NCI-H226 (cell line): ENCODE measurements around the gene SLU7.

Source experiments
- DNase-seq: peaks from one replicate; pipeline ENCODE4 v3.0.0-alpha.2; 2015

SLU7 gene

DNA sequence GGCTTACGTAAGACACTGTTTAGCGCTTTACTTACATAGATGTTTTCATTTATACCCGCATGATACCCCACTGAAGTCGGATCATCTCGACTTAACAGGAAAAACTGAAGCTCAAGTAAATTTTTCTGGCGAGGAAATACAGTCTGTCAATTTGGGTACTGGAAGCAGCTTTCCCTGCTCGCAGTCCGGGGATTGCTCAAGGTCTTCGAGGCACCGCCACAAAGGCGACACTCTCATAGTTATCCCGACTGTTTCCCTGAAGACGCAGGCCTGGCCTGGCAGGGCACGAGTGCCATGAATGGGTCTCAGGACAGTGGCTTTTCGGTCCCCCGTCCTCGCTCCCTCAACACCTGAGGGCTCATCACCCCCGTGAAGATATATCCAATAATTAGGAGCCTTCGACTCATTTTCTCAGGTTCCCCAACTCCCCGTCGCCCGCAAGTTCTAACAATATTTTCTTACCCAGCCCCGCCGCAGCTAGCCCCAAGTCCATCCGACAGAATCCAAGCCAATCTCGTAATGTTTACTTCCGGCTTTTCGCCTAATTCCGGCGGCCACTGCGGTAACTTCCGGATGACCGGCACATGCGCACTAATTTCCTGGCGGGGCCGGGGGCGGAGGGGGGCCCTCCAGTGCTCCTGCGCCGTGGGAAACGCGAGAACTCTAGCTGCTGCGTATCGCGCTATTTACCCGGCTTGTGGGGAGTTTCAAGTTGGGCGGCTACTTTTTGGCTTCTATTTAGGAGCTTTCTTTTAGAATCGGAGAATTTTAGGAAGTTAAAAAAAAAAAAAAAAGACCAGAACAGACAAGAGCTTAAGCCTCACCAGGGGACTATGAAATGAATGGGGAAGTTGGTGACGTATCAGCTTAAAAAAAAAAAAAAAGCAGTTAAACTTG is at the start of gene SLU7:
Gene SLU7 (minus strand): TSS at position 521 of the 897 bp plus-strand sequence. CDS start 3,787 bp downstream, outside the sequence.
- DNase-seq, result peak; percentile 90

DNA sequence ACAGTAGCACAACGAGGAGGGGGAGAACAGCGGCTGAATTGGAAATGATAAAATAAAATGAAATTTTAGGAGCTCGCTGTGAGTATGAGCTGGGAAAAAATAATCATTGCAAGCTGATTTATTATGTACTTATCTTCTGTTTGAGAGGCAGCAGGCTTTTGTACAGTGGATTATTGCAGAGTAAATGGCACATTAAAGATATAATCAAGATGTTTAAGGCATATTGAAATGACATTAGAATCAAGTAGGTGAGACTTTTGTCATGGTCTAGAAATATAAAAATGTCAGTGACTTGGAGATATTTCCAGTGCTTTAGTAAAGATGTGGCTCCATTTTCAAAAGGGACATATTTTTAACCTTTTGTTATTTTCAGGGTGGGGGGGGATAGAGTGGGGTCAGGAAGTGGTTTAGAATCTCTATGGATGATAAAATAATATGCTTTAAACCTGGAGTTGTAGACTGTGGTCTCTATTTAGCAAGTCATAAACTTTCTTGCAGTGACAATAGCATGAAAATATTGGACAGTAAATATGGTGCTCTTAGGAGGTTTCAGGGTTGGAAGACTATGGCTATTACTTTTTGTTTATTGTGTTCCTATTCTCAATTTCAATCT is 49.6 kb upstream of the SLU7 start:
- DNase-seq, result no peak

DNA sequence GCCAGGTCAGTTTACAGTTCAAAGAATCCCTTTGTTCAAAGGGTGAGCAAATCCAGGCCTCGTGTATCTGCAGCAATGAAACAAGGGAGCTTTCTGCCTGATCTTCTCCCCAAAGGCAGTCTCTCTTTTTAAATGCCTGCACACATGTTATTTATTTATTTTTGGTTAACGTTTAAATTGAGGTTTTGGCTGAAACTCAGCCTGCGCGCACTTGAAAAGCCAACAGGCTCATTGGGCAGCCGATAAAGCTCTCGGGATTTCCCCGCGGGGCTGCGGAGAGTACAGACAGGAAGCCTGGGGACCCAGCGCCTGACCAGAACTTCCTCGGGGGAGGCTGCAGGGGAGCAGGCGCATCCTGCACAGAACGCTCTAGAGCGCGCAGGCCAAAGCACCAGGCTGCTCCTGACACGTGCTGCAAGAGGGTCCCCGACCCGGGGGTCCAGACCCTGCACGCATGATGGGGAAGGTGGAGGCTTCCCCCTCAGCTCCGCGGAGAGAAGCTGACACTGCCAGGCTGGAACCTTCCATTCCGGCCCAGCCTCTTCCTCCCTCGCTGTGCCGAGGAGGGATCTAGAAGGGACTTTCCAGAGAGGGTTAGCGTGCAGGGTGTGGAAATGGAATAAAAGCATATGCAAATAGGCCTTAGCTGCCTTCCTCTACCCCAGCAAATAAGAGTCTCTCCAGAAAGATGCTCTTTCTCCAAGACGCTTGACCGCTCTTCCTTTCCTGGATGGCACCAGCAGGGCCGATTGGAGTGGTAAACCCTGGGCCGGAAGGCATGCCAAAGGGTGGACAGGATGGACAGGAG is 48.9 kb upstream of the SLU7 start:
- no peak for DNase-seq

DNA sequence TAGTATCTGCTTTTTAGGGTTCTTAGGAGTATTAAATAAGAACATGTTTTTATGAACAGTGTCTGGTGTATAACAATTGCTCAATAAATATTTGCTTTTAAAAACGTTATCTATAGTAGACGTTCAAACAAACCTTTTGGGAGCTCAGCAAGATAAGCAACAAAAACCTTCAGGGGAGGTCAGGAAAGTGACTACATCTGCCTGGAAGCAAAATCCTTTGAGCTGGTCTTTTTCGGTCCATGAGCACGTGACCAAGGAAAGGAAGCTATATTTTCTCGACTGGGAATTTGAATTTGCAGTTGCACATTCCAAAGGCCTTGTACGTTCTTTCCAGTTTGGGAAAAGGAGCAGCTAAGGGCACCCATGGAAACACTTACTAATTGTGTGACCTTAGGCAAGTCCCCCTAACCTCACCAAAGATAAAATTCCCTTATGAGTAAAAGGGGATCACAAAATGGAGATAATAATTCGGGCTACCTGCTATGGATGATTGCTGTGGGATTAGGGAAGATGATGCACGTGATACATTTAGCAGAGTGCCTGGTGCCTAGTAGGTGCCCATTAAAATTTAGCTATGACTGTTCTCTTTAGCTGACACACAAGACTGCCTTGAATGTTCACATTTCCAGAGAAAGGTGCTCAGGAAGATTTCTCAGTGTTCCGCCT is 48.1 kb upstream of the SLU7 start:
- no peak for DNase-seq

DNA sequence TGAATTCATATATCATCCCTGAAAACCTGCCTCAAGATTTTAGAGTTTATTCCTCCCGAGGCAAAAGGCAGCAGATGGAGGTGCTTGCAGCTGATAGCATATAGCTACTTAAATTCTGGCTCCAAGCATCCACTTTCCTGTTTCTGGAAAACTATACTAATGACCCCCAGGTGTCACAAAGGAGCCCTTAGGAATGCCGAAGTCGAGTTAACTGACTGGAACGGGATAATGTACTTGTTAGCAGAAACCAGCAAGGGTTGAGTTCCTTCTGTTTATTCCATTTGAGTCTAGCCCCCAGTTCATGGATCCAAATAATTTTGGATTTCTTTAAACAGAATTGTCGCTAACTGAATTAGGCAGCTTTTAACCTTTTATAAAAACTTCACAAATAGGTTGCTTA is 47.2 kb upstream of the SLU7 start:
- no peak for DNase-seq

DNA sequence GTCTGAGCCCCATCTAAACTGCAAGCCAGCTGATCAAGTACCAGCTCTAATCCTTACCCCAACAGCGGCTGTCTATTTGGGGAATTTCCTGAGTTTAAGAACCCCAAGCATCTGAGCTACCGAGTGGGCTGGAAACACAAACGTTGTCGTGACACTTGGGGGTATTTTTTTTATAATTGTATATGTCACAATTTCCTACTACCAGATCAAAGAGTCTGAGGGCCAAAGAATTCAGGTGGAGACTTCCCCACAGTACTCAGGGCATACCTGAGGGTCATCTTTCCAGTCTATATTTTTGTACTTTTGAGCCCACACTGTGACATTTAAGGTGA is 45.6 kb upstream of the SLU7 start:
- DNase-seq, result no peak

DNA sequence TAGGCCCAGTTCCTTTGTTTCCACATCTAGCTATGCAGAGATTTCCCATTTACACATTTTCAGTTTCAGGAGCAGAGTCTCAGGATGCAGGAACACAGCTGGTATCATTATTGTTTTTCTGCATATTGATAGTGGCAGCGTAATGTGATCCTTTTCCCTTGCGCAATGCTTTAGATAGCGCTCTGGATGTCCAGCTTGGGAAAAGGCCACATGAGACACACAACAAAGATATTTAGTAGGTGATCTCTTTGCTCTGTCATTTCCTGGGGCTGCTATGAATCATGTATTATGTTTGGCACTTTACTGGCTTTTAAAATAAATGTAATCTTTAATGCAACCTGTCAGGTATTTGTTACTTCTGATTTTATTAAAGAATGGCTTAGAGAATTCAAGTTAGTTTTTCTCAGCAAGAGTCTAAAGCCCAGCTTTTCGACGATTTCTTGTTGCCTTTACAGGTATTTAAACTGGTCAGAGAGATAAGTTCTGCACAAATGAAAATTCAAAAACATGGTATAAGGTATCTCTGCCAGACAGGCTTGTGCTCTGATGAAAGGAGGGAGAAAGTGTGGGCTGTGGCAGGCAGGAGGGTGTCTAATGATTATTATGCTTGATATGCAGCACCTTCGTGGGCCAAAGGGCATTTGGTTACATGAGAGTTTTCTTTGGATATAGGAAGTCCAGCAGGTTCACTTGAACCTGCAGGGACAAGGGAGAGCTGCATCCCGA is 45.0 kb upstream of the SLU7 start:
- DNase-seq, result peak; percentile 57

DNA sequence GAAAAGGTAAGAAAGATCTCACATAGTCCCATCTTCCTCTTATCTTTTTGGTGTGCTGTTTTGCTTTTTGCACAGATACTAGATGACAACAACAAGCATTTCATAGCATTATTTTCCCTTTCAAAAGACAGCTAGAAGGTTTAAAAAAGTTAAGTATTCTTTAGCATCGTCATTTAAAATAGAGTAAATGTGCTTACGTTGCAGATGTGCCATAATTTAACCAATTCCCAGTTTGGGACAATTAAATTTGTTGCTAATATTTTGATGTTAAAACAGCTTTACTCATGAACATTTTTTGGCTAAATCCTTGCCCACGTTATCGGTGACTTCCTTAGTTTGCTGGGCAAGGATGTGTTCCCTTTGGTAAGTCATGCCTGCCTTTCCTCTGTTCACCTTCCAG is 44.3 kb upstream of the SLU7 start:
- DNase-seq, result no peak

DNA sequence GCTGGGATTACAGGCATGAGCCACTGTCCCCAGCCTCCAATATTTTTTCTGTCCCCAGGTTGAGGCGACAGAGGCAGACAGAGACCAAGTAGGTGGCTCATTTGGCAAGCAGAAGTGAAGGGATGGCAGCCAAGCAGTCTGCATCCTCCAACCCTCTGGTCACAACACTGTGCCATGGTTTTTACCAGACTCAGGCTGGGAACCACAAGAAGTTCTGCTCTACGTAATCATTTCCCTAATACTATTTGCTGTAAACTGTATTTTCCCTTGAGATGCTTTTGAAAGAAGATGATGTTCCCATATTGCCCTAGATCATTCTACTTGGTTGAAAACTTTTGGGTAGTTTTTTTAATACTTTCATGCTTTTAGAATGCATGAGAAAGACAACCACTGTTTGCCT is 43.3 kb upstream of the SLU7 start:
- DNase-seq, result no peak

DNA sequence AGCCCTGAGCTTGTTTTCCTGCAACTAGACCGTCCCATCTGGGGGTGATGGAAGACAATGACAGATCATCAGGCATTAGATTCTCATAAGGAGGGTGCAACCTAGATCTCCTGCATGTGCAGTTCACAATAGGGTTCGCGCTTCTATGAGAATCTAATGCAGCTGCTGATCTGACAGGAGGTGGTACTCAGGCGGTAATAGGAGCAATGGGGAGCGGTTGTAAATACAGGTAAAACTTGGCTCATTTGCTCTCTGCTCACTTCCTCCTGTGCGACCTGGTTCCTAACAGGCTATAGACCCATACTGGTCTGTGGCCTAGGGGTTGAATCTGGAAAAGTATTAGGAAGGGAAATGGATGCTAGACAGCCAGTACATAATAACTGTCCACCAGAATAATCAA is 42.5 kb upstream of the SLU7 start:
- no peak for DNase-seq

DNA sequence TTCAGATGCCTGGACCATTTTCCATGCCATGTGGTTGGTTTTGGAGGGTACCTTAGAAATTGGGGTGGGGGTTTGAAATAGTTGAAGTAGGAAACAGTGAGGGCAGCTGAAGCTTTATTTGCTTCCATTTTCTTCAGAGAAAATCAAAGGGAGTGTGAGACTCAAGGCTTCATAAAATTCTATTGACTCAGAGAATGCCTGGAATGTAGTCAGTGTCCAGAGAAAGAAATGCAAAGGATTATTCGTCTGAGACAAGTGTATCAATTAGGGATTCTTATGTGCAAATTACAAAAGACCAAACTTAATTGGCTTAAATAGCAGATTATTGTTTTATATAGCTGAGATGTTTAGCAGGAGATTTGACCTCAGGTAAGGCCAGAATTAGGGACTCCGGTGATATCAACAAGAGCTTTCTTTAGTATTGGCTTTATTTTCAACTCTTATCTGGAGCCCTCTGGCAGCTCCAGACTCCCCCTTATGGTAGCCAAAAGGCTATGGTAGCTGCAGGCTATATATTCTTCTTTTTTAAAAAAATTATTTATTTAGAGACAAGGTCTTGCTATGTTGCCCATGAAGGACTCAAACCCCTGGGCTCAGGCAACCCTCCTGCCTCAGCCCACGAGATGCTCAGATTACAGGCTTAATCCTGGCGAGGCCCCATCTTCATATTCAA is 41.6 kb upstream of the SLU7 start:
- peak; percentile 16 for DNase-seq

DNA sequence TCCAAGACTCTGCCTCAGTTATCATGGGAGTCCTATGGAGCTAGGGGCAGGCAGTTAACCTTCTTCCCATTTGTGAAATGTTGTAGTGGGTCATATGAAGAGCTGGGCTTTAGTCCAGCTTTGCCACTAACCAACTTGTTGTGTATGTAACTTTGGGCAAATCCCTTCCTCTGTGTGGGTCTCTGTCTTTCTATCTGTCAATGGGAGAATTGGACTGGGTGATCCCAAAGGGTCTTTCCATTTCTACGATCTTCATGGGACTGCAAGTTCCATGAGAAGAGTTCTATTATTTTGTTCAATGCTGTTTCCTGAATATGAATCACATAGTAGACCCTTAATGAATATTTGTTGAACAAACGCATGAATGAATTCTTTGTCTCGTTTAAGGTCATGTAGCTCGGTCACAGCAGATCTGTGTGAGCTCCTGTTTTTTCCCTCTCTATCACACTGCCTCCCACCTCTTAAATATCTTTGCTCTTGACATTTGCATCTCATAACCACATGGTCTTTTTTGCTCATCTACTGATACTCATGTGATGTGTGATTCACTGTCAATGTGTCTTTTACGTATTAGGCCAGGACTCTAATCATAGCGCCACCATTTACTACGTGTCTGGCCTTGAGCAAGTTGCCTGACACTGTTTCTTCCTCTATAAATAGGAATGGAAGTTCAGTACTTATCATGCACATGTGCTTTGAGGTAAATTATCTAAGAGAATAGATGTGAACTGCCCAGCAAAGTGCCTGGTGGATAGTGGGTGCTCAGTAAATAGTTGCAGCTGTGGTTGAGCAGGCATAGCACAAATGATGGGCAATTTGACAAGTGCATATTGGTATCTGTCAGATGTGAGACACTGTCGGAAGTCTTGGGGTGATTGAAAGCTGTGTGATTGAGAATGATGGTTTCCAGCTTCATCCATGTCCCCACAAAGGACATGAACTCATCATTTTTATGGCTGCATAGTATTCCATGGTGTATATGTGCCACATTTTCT is 40.2 kb upstream of the SLU7 start:
- no peak for DNase-seq

DNA sequence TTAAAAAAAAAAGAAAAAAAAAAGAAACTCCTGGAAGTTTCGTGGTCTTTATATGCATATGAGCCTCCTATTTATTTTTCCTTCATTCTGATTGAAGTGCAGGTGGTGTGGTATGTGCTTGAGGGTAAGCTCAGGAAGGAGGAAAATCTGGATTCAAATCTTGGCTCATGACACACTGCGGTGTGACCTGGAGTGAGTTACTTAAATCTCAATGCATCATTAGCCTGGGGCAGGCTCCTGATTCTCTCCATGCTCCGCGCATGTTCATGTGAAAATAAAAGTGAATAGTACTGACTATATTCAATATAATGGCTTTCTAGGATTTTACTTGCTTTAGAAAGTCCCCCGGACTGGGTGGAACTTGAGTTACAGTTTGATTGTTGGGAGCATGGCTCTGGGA is 38.4 kb upstream of the SLU7 start:
- DNase-seq, result no peak

DNA sequence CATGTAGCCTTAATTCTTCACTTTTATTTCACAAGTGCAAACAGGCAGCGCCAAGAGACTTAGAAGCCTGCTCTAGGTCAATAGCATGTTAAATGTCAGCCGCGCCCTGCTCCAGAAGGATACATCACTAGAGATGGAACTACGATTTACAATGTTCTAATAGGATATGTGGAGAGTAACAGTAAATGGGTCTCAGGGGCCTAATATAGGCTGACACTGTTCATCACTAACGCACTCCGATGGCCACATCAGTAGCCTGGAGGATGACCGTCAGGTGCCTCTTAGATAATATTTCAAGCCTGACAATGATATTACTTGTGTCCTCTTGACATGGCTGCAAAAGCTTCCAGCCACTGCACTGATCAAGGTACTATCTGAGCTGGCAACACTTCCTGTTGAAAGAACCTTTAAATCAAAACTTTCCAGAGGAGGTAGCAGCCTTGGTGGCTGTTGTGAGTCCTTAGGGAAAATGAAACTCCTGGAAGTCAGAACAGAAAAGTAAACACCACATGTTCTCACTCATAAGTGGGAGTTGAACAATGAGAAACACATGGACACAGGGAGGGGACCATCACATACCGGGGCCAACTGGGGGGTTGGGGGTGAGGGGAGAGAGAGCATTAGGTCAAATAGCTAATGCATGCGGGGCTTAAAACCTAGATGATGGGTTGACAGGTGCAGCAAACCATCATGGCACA is 37.7 kb upstream of the SLU7 start:
- DNase-seq, result no peak

DNA sequence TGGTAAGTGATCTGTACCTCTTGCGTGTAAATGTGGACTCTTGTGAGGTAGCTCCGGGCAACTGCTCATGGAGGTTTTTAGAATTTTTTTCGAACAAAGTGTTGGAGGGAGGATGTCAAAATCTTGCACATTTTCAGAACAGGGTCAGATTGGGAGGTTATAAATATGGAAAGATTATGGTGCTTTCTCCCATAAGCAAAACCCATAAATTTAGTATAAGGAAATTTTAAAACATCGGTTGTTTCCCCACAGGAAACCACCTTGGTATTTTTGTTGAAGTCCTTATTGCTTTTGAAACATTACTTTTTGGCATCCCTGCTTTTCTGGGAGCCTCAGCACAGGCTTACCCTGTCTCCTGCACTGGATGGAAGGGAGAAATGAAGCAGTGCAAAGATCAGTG is 36.7 kb upstream of the SLU7 start:
- no peak for DNase-seq

DNA sequence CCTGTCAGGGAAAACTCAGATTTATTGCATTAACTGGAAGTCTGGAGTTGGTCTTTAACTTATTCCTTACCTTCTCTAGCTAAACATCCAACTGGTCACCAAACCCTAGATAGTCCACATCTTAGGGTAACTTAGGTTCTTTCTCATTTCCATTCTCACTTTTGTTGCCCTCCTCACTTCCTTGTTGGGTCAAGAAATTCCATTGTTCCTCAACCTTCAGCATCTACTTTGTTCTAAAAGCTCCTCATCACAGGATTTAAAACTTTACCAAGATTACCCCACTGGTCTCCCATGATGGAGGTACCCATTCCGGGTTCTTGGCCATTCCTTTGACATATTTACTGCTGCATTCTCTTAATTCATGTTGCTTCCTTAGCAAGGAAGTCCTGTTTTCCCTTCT is 34.9 kb upstream of the SLU7 start:
- DNase-seq, result no peak

DNA sequence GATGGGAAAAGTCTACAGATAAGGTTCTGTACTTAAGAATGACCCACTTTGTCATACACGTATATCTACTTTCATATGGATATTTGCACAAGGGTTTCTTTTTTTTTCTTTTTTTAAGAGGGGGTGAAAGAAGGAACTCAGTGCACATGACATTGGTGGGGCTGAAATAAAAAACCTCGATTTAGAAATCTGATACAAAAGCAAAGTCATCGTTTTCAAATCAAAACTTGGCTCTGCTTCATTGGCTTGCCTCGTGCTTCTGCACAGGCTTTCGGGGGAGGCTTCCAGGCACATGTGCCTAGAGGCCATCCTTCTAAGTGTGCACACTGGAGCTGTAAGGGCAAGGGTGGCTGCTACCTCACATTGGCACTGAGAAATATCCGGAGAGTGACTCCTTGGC is 33.9 kb upstream of the SLU7 start:
- DNase-seq, result no peak

DNA sequence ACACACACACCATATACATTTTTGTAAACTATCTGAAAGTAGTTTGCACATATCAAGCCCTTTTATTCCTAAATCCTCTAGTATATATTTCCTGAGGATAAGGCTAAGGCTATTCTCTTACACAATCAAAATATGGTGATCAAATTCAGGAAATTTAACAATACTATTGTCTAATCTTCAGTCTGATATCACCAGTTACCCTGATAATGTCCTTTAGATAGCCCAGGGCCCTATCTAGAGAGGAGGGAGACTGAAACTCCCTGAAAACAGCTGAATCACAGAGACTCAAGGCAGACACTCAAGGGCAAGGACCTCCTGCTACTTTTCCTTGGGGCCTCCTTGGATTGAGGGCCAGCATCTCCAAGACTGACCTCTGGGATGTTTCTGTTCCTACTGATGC is 33.2 kb upstream of the SLU7 start:
- no peak for DNase-seq

DNA sequence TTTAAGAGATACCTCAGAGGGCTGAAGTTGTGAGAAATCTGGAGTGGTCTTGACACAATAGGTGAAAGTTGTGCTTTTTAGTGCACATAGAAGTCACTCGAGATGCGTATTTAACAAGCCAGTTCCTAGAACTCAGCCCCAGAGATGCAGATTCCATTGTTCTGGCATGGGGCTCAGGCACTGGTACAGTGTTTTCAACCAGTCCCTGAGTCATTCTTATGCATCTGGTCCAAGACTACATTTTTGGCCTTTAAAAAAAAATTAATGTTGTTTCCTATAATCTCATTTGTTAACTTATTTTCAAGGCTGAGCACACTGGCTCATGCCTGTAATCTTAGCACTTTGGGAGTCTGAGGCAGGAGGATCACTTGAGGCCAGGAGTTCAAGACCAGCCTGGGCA is 32.4 kb upstream of the SLU7 start:
- no peak for DNase-seq
